Epithelial cell of proximal tubule (primary cell): ENCODE data around the gene THEMIS. TPM values are rescaled to one million over a fixed set of nuclear protein-coding genes. Genes with fewer than 3 reads are reported as not detected.

Experiments
- DNase-seq: peaks from one replicate; pipeline ENCODE4 v3.0.0-alpha.2; 2011; ENCODE audit warnings: low read depth
- H3K4me3 ChIP-seq: 2 replicates; pipeline ENCODE4 v1.5.1; 2011; ENCODE audit warnings: low read depth, mild to moderate bottlenecking, low read length
- total RNA-seq: library from RNA; depleted of rRNA; stranded (reverse); fragments of >200 nt; gene quantifications from 2 replicates; pipeline ENCODE4 v1.2.3, GENCODE V29; 2015
- TF ChIP-seq, protein P1 (sequence below): conservative IDR thresholded peaks from 2 replicates; pipeline ENCODE4 v1.5.1; 2012; ENCODE audit warnings: low read depth, mild to moderate bottlenecking, low read length

THEMIS gene
- total RNA-seq, 1 donor from 2014 or later: not detected

DNA sequence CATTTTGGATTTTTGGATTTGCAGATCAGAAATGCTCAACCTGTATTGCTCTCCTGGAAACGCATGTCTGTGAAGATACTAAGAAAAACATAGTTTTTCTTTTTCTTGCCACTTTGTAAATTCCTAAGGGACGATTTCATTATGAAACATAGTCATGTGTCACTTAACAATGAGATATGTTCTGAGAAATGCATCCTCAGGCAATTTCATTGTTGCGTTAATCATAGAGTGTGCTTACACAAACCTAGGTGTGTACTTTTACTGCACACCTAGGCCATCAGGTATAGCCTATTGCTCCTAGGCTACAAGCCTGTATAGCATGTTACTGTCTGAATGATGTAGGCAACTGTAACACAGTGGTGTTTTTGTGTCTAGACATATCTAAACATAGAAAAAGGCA is 13.4 kb upstream of the THEMIS start:
- TF ChIP-seq, protein P1, sequence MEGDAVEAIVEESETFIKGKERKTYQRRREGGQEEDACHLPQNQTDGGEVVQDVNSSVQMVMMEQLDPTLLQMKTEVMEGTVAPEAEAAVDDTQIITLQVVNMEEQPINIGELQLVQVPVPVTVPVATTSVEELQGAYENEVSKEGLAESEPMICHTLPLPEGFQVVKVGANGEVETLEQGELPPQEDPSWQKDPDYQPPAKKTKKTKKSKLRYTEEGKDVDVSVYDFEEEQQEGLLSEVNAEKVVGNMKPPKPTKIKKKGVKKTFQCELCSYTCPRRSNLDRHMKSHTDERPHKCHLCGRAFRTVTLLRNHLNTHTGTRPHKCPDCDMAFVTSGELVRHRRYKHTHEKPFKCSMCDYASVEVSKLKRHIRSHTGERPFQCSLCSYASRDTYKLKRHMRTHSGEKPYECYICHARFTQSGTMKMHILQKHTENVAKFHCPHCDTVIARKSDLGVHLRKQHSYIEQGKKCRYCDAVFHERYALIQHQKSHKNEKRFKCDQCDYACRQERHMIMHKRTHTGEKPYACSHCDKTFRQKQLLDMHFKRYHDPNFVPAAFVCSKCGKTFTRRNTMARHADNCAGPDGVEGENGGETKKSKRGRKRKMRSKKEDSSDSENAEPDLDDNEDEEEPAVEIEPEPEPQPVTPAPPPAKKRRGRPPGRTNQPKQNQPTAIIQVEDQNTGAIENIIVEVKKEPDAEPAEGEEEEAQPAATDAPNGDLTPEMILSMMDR: no peak
- no peak for DNase-seq
- H3K4me3 ChIP-seq: no peak overlapping the region

DNA sequence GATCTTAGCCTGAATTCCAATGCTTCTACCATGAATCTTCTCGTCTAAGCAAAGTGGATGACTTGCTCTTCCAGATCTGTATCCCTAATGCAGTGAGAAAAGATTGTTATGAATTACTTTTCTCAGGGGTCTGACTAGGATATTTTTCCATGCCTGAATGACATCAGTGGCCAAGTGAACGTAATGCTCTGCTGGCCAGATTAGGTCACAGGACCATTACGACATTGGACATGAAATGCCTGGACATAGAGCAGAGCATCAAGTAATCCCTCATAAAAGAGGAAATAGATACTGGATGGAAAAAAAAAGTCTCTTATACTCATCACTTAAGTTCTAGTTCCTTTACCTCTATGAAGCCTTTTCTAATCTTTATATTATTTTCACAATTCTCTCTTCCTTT is 12.1 kb upstream of the THEMIS start:
- no peak for DNase-seq
- H3K4me3 ChIP-seq: no peak overlapping the region
- TF ChIP-seq, protein P1: no peak

GRCh38 chr6:127907960-127908640 is 7.2 kb upstream of the THEMIS start:
- DNase-seq: no peak
- TF ChIP-seq, protein P1: no peak
- H3K4me3 ChIP-seq: no peak overlapping the region

GRCh38 chr6:127904160-127904559 is 3.3 kb upstream of the THEMIS start:
- TF ChIP-seq, protein P1: no peak
- no peak for DNase-seq
- no peak overlapping the region for H3K4me3 ChIP-seq

DNA sequence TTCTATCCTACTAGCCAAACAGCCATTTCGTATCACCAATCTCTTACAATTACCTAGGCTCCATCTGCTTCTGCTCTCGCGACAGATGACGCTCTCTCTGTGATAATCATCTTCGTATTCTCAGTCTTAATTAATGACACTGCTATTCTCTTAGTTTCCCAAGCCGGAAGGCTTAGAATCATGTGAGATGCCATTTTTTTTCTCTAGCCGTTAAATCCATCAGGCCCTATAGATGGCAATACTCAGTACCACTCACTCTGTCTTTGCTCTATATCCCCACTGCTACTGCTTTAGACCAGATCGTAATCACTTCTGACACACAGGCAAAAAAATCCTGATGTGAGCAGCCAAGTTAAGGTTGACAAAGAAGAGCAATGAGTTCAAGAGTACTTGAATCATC is 2.1 kb upstream of the THEMIS start:
- DNase-seq: no peak
- H3K4me3 ChIP-seq: no peak overlapping the region
- TF ChIP-seq, protein P1: no peak

DNA sequence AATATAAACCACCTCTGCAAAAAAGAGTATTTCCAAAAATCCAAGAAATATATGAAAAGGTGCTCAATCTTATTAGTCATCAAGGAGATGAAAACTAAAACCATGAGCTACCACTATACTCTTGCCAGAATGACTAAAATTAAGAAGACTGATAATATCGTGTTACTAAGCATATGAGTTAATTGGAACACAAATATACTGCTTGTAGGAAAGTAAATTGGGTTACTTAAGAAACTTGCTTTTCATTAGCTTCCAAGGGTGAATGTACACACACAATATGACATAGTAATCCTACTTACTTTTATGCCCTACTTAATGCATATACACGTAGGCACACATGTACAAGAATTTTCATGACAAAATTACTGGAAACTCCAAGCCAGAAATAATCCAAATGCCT is 3.4 kb downstream of the THEMIS start:
- TF ChIP-seq, protein P1: no peak
- DNase-seq: no peak

GRCh38 chr6:127894051-127894450 is 6.8 kb downstream of the THEMIS start:
- TF ChIP-seq, protein P1: no peak
- no peak for DNase-seq
- no peak overlapping the region for H3K4me3 ChIP-seq

More for the DNA sequence above, 3.4 kb downstream of the THEMIS start:
- H3K4me3 ChIP-seq: no peak overlapping the region
